Activated CD4-positive, alpha-beta T cell treated with anti-CD3 and anti-CD28 coated beads, Interleukin-2, Interleukin-4, amounts not matched to agents 100 ng/mL and 50 ng/mL, durations not matched to agents 16 hours and 8 hours (primary cell): ENCODE results near the gene OR8B12.

Experiments
- DNase-seq: peaks from one replicate; pipeline ENCODE4 v3.0.0-alpha.2; 2020; ENCODE audit warnings: low spot score

OR8B12 gene

GRCh38 chr11:124543554-124543953 lies at the start of gene OR8B12:
Gene OR8B12, minus strand, starts transcription at chr11:124543654. Its CDS starts 0 bp downstream, at chr11:124543654.
- DNase-seq: no peak

- no peak for DNase-seq
Observed at GRCh38 chr11:124592627-124593026, 49.2 kb upstream of the OR8B12 start.

- no peak for DNase-seq
Observed at GRCh38 chr11:124591430-124591829, 48.0 kb upstream of the OR8B12 start.

- peak; percentile 34 for DNase-seq
Observed at GRCh38 chr11:124586238-124586860, 42.9 kb upstream of the OR8B12 start.

- no peak for DNase-seq
Observed at GRCh38 chr11:124584681-124585372, 41.4 kb upstream of the OR8B12 start.

- no peak for DNase-seq
Observed at GRCh38 chr11:124583781-124584180, 40.3 kb upstream of the OR8B12 start.

GRCh38 chr11:124582565-124582964 lies 39.1 kb upstream of the OR8B12 start:
- DNase-seq: no peak

GRCh38 chr11:124581817-124582216 lies 38.4 kb upstream of the OR8B12 start:
- no peak for DNase-seq

- DNase-seq: no peak
Observed at GRCh38 chr11:124578761-124579160, 35.3 kb upstream of the OR8B12 start.

- DNase-seq: no peak
Observed at GRCh38 chr11:124577716-124578427, 34.4 kb upstream of the OR8B12 start.

GRCh38 chr11:124570160-124570559 lies 26.7 kb upstream of the OR8B12 start:
- no peak for DNase-seq

GRCh38 chr11:124569697-124570096 lies 26.2 kb upstream of the OR8B12 start, which contains the start of gene OR8A1:
Gene OR8A1, plus strand, starts transcription at chr11:124569997. Its CDS starts 123 bp downstream, at chr11:124570120.
- no peak for DNase-seq

- no peak for DNase-seq
Observed at GRCh38 chr11:124556828-124557227, 13.4 kb upstream of the OR8B12 start.

GRCh38 chr11:124551987-124552386 lies 8.5 kb upstream of the OR8B12 start:
- no peak for DNase-seq

GRCh38 chr11:124551189-124551588 lies 7.7 kb upstream of the OR8B12 start:
- no peak for DNase-seq

GRCh38 chr11:124543145-124543544 lies 309 bp downstream of the OR8B12 start:
- no peak for DNase-seq

GRCh38 chr11:124541204-124541603 lies 2.2 kb downstream of the OR8B12 start:
- DNase-seq: no peak

GRCh38 chr11:124538019-124538418 lies 5.4 kb downstream of the OR8B12 start:
- no peak for DNase-seq

- no peak for DNase-seq
Observed at GRCh38 chr11:124536520-124536919, 6.9 kb downstream of the OR8B12 start.

GRCh38 chr11:124535552-124536232 lies 7.8 kb downstream of the OR8B12 start:
- no peak for DNase-seq

- no peak for DNase-seq
Observed at GRCh38 chr11:124534051-124534450, 9.4 kb downstream of the OR8B12 start.

GRCh38 chr11:124533626-124534025 lies 9.8 kb downstream of the OR8B12 start:
- no peak for DNase-seq

GRCh38 chr11:124520550-124520854 lies 23.0 kb downstream of the OR8B12 start:
- no peak for DNase-seq
